HEK293T (cell line): ENCODE results near the gene TMEM171.

Experiments used
- BHLHE40 ChIP-seq: fragments of 450-650 bp; IDR thresholded peaks from 2 replicates; pipeline ENCODE4 v1.6.1; 2016; ENCODE audit warnings: mild to moderate bottlenecking, moderate library complexity, borderline replicate concordance
- FOXK2 ChIP-seq: fragments of 450-650 bp; IDR thresholded peaks from 2 replicates; pipeline ENCODE4 v1.6.1; 2016; ENCODE audit warnings: mild to moderate bottlenecking
- TARDBP ChIP-seq: fragments of 450-650 bp; IDR thresholded peaks from 2 replicates; pipeline ENCODE4 v1.6.1; 2016

DNA sequence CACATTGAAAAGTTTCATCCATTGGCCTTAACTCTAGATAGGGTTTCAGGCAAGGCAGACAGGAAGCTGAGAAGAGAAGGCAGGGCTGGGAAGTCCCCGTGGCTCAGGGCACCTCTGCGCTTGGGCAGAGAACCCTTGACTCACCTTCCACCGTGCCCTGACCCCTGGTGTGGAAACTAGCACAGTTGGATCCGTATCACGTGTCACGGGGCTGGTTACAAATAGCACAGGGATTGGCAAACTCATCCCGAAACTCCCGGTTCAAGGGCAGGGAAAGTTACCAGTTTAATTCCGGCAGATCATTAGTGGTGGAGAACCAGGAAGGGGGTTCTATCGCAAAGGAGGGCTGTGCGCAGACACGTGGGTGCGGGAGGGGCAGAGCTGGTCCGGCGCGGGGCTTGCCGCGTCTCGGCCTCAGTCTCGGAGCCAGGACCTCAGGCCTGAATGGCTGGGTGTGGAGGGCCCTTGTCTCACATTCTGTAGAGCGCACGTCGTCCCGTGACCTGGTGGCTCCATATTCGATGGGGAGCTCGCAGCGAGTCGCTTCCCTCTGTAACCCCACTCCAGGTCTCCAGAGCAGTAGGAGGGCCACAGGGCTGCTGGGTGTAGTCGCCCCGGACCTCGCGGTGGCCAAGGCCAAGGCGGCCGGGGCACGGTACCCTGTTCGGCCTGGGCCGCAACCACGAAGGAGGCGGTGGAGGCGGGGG, 771 bp upstream of the TMEM171 start:
- TF ChIP-seq FOXK2: no peak
- no peak for TF ChIP-seq BHLHE40
- no peak for TF ChIP-seq TARDBP
